Measurements from ENCODE around the gene SERTM2.

The SERTM2 gene

GRCh38 chrX:111518667-111519066 lies 7.2 kb downstream of the SERTM2 start:
- no peak overlapping the region for H3K23ac ChIP-seq (ENCODE audit: low read length in 2 of 2)
- no peaks in the 10 kb centered on the region for H3K36me3 ChIP-seq (ENCODE audit: control insufficient read depth in 1 of 2, insufficient read depth in 2 of 2, low read depth in 1 of 2, low read length in 2 of 2)
- no peak overlapping the region for H2BK120ac ChIP-seq (ENCODE audit: low read depth, low read length)
- H3K14ac ChIP-seq (ENCODE audit: low read length in 2 of 2): no peak overlapping the region
- H3K4me3 ChIP-seq (ENCODE audit: insufficient read depth in 1 of 2, low read depth in 1 of 2, low read length in 2 of 2): no peak overlapping the region
- WGBS: 100% methylated on average over 2 of the region's 5 CpGs
- H2AK5ac ChIP-seq (ENCODE audit: low read length, severe bottlenecking): no peak overlapping the region
- H3K9ac ChIP-seq (ENCODE audit: low read length): no peak overlapping the region
- peak overlapping the region; percentile 50 for H4K91ac ChIP-seq (ENCODE audit: low read length)
- H3K18ac ChIP-seq (ENCODE audit: low read depth in 1 of 2, low read length in 2 of 2): peak overlapping the region in 1 of 2 experiments; percentile 57
- no peak overlapping the region for H2BK15ac ChIP-seq (ENCODE audit: low read depth, poor library complexity, severe bottlenecking)
- peak overlapping the region; percentile 39 to 63 for H2BK12ac ChIP-seq (ENCODE audit: low read length in 2 of 2)
- no peak overlapping the region for H2BK5ac ChIP-seq (ENCODE audit: low read depth, low read length, poor library complexity, severe bottlenecking)
- no peak overlapping the region for H3K4ac ChIP-seq (ENCODE audit: low read depth in 1 of 2, low read length in 2 of 2)
- H3K27me3 ChIP-seq (ENCODE audit: control insufficient read depth in 1 of 2, insufficient read depth in 1 of 2, low read length in 2 of 2): peaks cover 0 to 14% of the 10 kb centered on the region in 2 experiments
- no peaks in the 10 kb centered on the region for H3K4me1 ChIP-seq (ENCODE audit: control insufficient read depth, insufficient read depth, low read depth, low read length)
- H3K27ac ChIP-seq (ENCODE audit: low read length, poor library complexity, severe bottlenecking): no peak overlapping the region
- H3K4me2 ChIP-seq (ENCODE audit: low read length, poor library complexity, severe bottlenecking): no peak overlapping the region
- no peak overlapping the region for H2AFZ ChIP-seq (ENCODE audit: low read depth, low read length)
- no peak for DNase-seq
- no peaks in the 10 kb centered on the region for H3K9me3 ChIP-seq (ENCODE audit: control insufficient read depth, low read length)
- no peaks in the 10 kb centered on the region for H3K79me1 ChIP-seq (replicated peaks; ENCODE audit: low read length, poor library complexity, severe bottlenecking)
- H4K8ac ChIP-seq (ENCODE audit: low read length): no peak overlapping the region

- no peak overlapping the region for H2BK12ac ChIP-seq (ENCODE audit: low read length in 2 of 2)
These were observed 7.8 kb downstream of the SERTM2 start for GRCh38 chrX:111519215-111519614.

GRCh38 chrX:111520506-111520905 lies 9.1 kb downstream of the SERTM2 start:
- Histone ChIP-seq H3K4me2 (ENCODE audit: low read length, poor library complexity, severe bottlenecking) (no peak overlapping the region), H3K27ac (ENCODE audit: low read length, poor library complexity, severe bottlenecking) (no peak overlapping the region), H3K14ac (ENCODE audit: low read length in 2 of 2) (no peak overlapping the region), H3K4me3 (ENCODE audit: insufficient read depth in 1 of 2, low read depth in 1 of 2, low read length in 2 of 2) (no peak overlapping the region), H3K18ac (ENCODE audit: low read depth in 1 of 2, low read length in 2 of 2) (no peak overlapping the region), H2BK15ac (ENCODE audit: low read depth, poor library complexity, severe bottlenecking) (no peak overlapping the region), H2BK12ac (ENCODE audit: low read length in 2 of 2) (no peak overlapping the region), H2AFZ (ENCODE audit: low read depth, low read length) (no peak overlapping the region), H4K8ac (ENCODE audit: low read length) (no peak overlapping the region), H3K36me3 (ENCODE audit: control insufficient read depth in 1 of 2, insufficient read depth in 2 of 2, low read depth in 1 of 2, low read length in 2 of 2) (no peaks in the 10 kb centered on the region), H3K9ac (ENCODE audit: low read length) (no peak overlapping the region), H2BK120ac (ENCODE audit: low read depth, low read length) (no peak overlapping the region), H3K9me3 (ENCODE audit: control insufficient read depth, low read length) (no peaks in the 10 kb centered on the region), H4K91ac (ENCODE audit: low read length) (no peak overlapping the region), H3K4me1 (ENCODE audit: control insufficient read depth, insufficient read depth, low read depth, low read length) (no peaks in the 10 kb centered on the region), H2AK5ac (ENCODE audit: low read length, severe bottlenecking) (no peak overlapping the region), H3K27me3 (ENCODE audit: control insufficient read depth in 1 of 2, insufficient read depth in 1 of 2, low read length in 2 of 2) (peaks cover 0 to 14% of the 10 kb centered on the region in 2 experiments), H3K23ac (ENCODE audit: low read length in 2 of 2) (no peak overlapping the region), H3K79me1 (replicated peaks; ENCODE audit: low read length, poor library complexity, severe bottlenecking) (no peaks in the 10 kb centered on the region), H2BK5ac (ENCODE audit: low read depth, low read length, poor library complexity, severe bottlenecking) (no peak overlapping the region), H3K4ac (ENCODE audit: low read depth in 1 of 2, low read length in 2 of 2) (no peak overlapping the region)
- DNase-seq: no peak

More at GRCh38 chrX:111519215-111519614, 7.8 kb downstream of the SERTM2 start:
- peak; percentile 93 for DNase-seq
- Histone ChIP-seq H3K4me2 (ENCODE audit: low read length, poor library complexity, severe bottlenecking) (no peak overlapping the region), H3K23ac (ENCODE audit: low read length in 2 of 2) (no peak overlapping the region), H3K9ac (ENCODE audit: low read length) (no peak overlapping the region), H3K4ac (ENCODE audit: low read depth in 1 of 2, low read length in 2 of 2) (no peak overlapping the region), H3K27me3 (ENCODE audit: control insufficient read depth in 1 of 2, insufficient read depth in 1 of 2, low read length in 2 of 2) (peaks cover 0 to 14% of the 10 kb centered on the region in 2 experiments), H3K9me3 (ENCODE audit: control insufficient read depth, low read length) (no peaks in the 10 kb centered on the region), H4K8ac (ENCODE audit: low read length) (no peak overlapping the region), H3K27ac (ENCODE audit: low read length, poor library complexity, severe bottlenecking) (no peak overlapping the region), H3K4me3 (ENCODE audit: insufficient read depth in 1 of 2, low read depth in 1 of 2, low read length in 2 of 2) (no peak overlapping the region), H2AFZ (ENCODE audit: low read depth, low read length) (no peak overlapping the region), H2BK5ac (ENCODE audit: low read depth, low read length, poor library complexity, severe bottlenecking) (no peak overlapping the region), H3K18ac (ENCODE audit: low read depth in 1 of 2, low read length in 2 of 2) (no peak overlapping the region), H3K14ac (ENCODE audit: low read length in 2 of 2) (no peak overlapping the region), H2AK5ac (ENCODE audit: low read length, severe bottlenecking) (no peak overlapping the region), H4K91ac (ENCODE audit: low read length) (no peak overlapping the region), H2BK120ac (ENCODE audit: low read depth, low read length) (no peak overlapping the region), H3K36me3 (ENCODE audit: control insufficient read depth in 1 of 2, insufficient read depth in 2 of 2, low read depth in 1 of 2, low read length in 2 of 2) (no peaks in the 10 kb centered on the region), H2BK15ac (ENCODE audit: low read depth, poor library complexity, severe bottlenecking) (no peak overlapping the region), H3K4me1 (ENCODE audit: control insufficient read depth, insufficient read depth, low read depth, low read length) (no peaks in the 10 kb centered on the region), H3K79me1 (replicated peaks; ENCODE audit: low read length, poor library complexity, severe bottlenecking) (no peaks in the 10 kb centered on the region)
- 0% methylated on average over 1 of the region's 2 CpGs for WGBS

GRCh38 chrX:111521169-111521568 lies 9.7 kb downstream of the SERTM2 start:
- Histone ChIP-seq H3K27me3 (ENCODE audit: control insufficient read depth in 1 of 2, insufficient read depth in 1 of 2, low read length in 2 of 2) (peaks cover 0 to 14% of the 10 kb centered on the region in 2 experiments), H3K23ac (ENCODE audit: low read length in 2 of 2) (no peak overlapping the region), H3K9me3 (ENCODE audit: control insufficient read depth, low read length) (no peaks in the 10 kb centered on the region), H3K4me2 (ENCODE audit: low read length, poor library complexity, severe bottlenecking) (no peak overlapping the region), H2BK12ac (ENCODE audit: low read length in 2 of 2) (no peak overlapping the region), H3K4ac (ENCODE audit: low read depth in 1 of 2, low read length in 2 of 2) (no peak overlapping the region), H2AK5ac (ENCODE audit: low read length, severe bottlenecking) (no peak overlapping the region), H3K4me1 (ENCODE audit: control insufficient read depth, insufficient read depth, low read depth, low read length) (no peaks in the 10 kb centered on the region), H2BK5ac (ENCODE audit: low read depth, low read length, poor library complexity, severe bottlenecking) (no peak overlapping the region), H4K8ac (ENCODE audit: low read length) (no peak overlapping the region), H2BK120ac (ENCODE audit: low read depth, low read length) (no peak overlapping the region), H3K36me3 (ENCODE audit: control insufficient read depth in 1 of 2, insufficient read depth in 2 of 2, low read depth in 1 of 2, low read length in 2 of 2) (no peaks in the 10 kb centered on the region), H3K4me3 (ENCODE audit: insufficient read depth in 1 of 2, low read depth in 1 of 2, low read length in 2 of 2) (no peak overlapping the region), H3K9ac (ENCODE audit: low read length) (no peak overlapping the region), H3K27ac (ENCODE audit: low read length, poor library complexity, severe bottlenecking) (no peak overlapping the region), H3K79me1 (replicated peaks; ENCODE audit: low read length, poor library complexity, severe bottlenecking) (no peaks in the 10 kb centered on the region), H3K14ac (ENCODE audit: low read length in 2 of 2) (no peak overlapping the region), H2AFZ (ENCODE audit: low read depth, low read length) (no peak overlapping the region), H2BK15ac (ENCODE audit: low read depth, poor library complexity, severe bottlenecking) (no peak overlapping the region), H3K18ac (ENCODE audit: low read depth in 1 of 2, low read length in 2 of 2) (no peak overlapping the region), H4K91ac (ENCODE audit: low read length) (no peak overlapping the region)
- no peak for DNase-seq
- WGBS: no CpG with 5 or more reads among the region's 1 CpG

Measured in mesenchymal stem cell (in vitro differentiated cells and primary cell).